GM12874 (cell line): ENCODE data around the gene GLRX5.

Experiments used
- CTCF ChIP-seq: IDR thresholded peaks from 2 replicates; pipeline ENCODE4 v1.5.1; 2011; ENCODE audit warnings: low read depth, mild to moderate bottlenecking, control low read depth, low read length, moderate library complexity; ENCODE audit not compliant: insufficient read depth

GLRX5 gene

GRCh38 chr14:95507701-95508103 is 27.1 kb upstream of the GLRX5 start:
- no peak for TF ChIP-seq CTCF

- TF ChIP-seq CTCF = no peak
These were observed 26.5 kb upstream of the GLRX5 start for GRCh38 chr14:95508377-95508776.

GRCh38 chr14:95509495-95509894 is 25.4 kb upstream of the GLRX5 start:
- TF ChIP-seq CTCF = no peak

- no peak for TF ChIP-seq CTCF
These were observed 24.0 kb upstream of the GLRX5 start for GRCh38 chr14:95510804-95511203.

GRCh38 chr14:95511687-95512086 is 23.2 kb upstream of the GLRX5 start:
- no peak for TF ChIP-seq CTCF

- TF ChIP-seq CTCF = no peak
These were observed 21.6 kb upstream of the GLRX5 start for GRCh38 chr14:95513291-95513690.

- TF ChIP-seq CTCF = no peak
These were observed 20.4 kb upstream of the GLRX5 start for GRCh38 chr14:95514131-95515079.
